Colon (tissue), 2 donors: ENCODE data around the gene LGALS3BP.
"Not testable (repeated sequence)": the region's sequence is repeated elsewhere in the genome, so short reads cannot be mapped to it uniquely, and the experiment has no call there.

Experiments
- FAIRE-seq: peaks from 2 replicates; lab custom pipeline; 2012; peaks lifted over from hg19 to GRCh38; lab: Jason Lieb, UNC
- donor health status: control.
- donor health status: control.

The LGALS3BP gene

GRCh38 chr17:78979780-78980623 is at the start of gene LGALS3BP:
Gene LGALS3BP (minus strand): TSS chr17:78979923. CDS start chr17:78977191, 2,732 bp downstream.
- no peak for FAIRE-seq

- FAIRE-seq: no peak
Measured at GRCh38 chr17:79028496-79029326, 49.0 kb upstream of the LGALS3BP start.

- no peak for FAIRE-seq
Measured at GRCh38 chr17:79027925-79028491, 48.3 kb upstream of the LGALS3BP start.

- FAIRE-seq: no peak
Measured at GRCh38 chr17:79027274-79027924, 47.7 kb upstream of the LGALS3BP start.

- FAIRE-seq: no peak
Measured at GRCh38 chr17:79026376-79027273, 46.9 kb upstream of the LGALS3BP start.

GRCh38 chr17:79024901-79025737 is 45.4 kb upstream of the LGALS3BP start:
- FAIRE-seq: no peak

GRCh38 chr17:79023886-79024771 is 44.4 kb upstream of the LGALS3BP start, which contains the start of gene C1QTNF1:
Gene C1QTNF1 (plus strand): TSS chr17:79024169. CDS start chr17:79043969, 19,800 bp downstream.
- no peak for FAIRE-seq

- FAIRE-seq: no peak
Measured at GRCh38 chr17:79023180-79023705, 43.5 kb upstream of the LGALS3BP start.

GRCh38 chr17:79022507-79022991 is 42.8 kb upstream of the LGALS3BP start:
- no peak for FAIRE-seq

- FAIRE-seq: not testable (repeated sequence)
Measured at GRCh38 chr17:79021929-79022328, 42.2 kb upstream of the LGALS3BP start.

- no peak for FAIRE-seq
Measured at GRCh38 chr17:79020631-79021301, 41.0 kb upstream of the LGALS3BP start.

GRCh38 chr17:79019632-79020584 is 40.2 kb upstream of the LGALS3BP start:
- FAIRE-seq: no peak

GRCh38 chr17:79019261-79019631 is 39.5 kb upstream of the LGALS3BP start:
- FAIRE-seq: no peak

- FAIRE-seq: no peak
Measured at GRCh38 chr17:79018370-79018695, 38.6 kb upstream of the LGALS3BP start.

GRCh38 chr17:79017546-79018369 is 38.0 kb upstream of the LGALS3BP start:
- FAIRE-seq: no peak

GRCh38 chr17:79014158-79014758 is 34.5 kb upstream of the LGALS3BP start:
- no peak for FAIRE-seq
